HG03060 (cell line): ENCODE results near the gene INPP5A.

Source experiments
- ATAC-seq: cut with Tn5 transposase; IDR thresholded peaks from one replicate; pipeline ENCODE4 v1.9.1; 2021; ENCODE audit warnings: low read depth, moderate number of reproducible peaks; ENCODE audit not compliant: unreplicated experiment

Gene INPP5A

DNA sequence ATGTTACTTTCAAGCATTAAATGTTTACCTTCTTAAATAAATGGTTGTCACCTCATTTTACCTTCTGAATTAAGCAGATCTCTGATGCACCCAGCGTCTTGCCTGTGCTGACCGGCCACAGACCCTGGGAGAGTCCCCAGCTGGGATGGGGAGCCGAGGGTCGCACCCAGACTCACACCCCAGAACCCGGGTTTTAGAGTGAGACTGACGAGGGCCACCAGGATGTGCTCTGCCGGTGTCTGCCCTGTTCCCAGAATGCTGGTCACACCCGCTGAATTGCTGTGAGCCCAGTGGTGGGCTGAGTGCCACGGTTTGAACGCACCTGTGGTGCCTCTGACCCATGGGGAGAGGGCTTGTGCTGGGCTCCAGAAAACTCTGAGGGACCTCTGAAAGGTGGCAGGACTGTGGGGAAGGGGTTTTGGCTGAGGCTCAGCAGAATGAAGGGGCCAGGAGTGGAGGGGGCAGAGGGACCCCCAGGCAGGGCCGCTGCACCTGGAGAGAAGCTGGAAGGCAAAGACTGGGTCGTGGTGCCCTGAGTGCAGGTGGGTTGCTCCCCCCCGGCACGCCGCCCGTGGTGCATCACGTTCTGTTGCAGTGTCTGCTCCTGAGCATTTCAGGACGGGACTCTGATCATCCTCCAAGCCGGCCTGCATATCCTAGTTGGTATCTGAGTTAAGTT lies 39.2 kb downstream of the INPP5A start:
- ATAC-seq: no peak

DNA sequence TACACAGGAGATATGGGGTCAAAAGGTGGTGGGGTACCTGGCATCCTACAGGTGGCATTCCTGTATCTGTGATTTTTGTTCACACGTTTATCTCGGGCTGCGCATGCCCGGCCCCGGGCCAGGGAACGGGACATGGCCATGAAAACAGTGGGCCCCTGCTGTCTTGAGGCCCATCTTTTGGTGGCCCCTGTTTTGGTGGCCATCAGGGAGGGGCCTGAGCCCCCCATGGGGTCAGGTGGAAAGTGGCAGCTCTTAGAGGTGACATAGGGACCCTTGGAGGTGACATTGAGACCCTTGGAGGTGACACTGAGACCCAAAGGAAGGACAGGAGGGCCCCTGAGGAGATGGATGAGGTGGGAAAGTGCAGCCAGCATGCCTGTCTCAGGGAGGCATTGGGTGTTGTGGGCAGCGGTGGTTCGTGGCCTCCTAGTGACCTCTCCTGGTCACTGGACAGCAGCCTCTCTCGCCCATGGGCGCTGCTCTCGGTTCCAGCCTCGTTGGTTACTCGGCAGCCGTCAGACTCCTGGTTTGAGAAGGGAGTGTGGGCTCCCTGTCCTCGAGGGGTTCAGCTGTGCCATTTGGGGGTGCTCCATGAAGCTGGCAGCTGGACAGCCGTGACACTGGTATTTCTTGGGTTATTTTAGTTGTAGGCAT lies 39.9 kb downstream of the INPP5A start:
- no peak for ATAC-seq

DNA sequence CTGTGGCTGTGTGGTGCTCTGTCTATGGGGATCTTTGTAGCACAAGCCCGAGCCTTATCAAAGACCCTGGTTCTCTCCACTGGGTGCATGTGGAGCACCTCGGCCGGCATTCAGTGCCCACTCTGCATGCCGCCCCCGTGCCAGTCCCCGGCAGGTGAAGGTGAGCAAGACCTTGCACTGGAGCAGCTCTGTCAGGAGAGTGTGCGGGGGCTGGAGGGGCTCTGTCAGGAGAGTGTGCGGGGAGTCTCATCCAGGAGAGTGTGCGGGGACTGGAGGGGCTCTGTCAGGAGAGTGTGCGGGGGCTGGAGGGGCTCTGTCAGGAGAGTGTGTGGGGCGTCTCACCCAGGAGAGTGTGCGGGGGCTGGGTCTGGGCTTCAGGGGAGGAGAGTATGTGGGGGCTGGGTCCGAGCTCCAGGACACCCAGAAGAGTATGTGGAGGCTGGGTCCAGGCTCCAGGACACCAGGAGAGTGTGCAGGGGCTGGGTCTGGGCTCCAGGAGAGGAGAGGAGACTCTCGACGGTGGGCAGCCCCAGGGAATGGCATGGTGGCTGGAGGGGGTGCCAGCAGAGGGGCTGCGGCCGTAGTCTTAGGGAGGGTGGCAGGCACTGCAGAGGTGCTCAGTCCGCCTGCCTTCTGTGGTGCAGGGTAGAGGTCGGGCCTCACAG lies 40.8 kb downstream of the INPP5A start:
- no peak for ATAC-seq

DNA sequence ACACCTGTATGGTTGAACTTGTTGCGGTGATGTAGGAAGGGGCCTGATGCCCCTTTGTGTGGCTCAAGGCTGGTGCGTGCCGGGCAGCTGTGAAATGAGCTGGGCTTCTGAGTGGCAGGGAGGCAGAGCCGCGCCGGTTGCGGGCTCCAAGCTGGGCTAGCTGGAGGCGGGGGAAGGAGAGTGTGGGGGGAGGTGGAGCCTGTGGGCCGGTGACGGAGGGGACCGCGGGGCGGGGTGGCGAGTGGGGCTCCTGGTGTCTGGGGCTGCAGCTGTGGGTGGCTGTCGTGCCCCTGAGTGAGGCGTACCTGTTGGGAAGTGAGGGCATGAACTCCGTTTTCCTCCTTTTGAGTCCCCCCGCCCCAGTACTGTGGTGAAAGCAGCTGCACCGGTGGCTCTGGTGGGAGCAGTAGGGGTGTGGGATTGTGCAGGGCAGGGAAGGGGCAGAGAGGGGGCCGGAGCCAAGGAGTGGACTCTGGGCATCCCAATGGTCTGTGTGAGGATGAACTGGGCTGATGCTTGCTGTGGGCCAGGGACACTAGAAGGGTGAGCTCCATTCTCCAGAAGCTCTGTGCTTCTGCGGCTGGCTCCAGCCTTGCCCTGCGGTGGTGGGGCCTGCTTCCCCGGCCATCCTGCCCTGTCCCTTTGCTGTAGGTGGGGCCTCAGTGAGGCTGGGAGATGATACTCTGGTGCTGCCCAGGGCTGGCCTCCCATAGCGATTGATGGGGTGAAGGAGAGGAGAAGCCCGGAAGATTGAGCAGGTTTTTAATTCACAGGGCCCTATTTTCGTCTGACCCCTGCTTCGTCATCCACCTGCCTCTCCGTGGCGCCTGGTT lies 41.7 kb downstream of the INPP5A start:
- no peak for ATAC-seq

DNA sequence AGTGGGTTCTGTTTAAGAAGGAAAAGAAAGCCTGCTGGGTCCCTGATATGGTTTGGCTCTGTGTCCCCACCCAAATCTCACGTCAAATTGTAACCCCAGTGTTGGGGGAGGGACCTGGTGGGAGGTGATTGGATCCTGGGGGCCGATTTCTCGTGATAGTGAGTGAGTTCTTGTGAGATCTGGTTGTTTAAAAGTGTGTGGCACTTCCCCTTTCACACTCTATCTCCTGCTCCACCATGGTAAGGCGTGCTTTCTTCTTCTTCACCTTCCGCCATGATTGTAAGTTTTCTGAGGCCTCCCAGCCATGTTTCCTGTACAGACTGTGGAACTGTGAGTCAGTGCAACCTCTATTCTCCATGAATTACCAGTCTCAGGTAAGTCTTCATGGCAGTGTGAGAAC lies 42.6 kb downstream of the INPP5A start:
- ATAC-seq: no peak

DNA sequence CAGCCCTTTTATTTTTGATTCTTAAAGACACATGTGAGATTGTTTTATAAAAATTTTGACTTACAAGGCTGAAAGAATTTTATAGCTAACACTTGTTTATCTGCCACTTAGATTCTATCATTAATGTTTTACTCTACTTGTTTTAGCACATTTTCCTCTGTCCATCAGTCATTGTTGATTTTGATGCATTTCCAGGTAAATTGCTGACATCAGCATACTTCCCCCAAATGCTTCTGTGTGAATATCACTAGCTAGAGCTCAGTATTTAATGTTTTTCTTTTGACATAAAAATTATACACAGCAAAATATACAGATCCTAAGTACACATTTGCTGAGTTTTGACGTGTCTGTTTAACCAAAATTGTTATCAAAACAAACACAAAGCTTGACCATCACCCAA lies 43.0 kb downstream of the INPP5A start:
- no peak for ATAC-seq

DNA sequence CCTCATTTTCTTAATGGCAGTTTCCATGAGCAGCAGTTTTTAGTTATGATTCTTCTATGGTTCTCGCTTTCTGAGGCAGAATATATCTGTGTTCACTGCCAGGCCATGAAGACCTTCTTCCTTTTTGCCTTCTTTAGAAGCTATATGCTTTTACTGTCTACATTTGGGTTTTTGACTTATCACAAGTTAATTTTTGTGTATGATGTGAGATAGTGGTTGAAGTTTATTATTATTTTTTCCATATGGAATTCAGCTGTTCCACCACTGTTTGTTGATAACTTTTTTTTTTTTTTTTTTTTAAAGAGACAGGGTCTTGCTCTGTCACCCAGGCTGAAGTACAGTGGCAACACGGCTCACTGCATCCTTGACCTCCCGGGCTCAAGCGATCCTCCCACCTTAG lies 44.5 kb downstream of the INPP5A start:
- ATAC-seq: no peak

DNA sequence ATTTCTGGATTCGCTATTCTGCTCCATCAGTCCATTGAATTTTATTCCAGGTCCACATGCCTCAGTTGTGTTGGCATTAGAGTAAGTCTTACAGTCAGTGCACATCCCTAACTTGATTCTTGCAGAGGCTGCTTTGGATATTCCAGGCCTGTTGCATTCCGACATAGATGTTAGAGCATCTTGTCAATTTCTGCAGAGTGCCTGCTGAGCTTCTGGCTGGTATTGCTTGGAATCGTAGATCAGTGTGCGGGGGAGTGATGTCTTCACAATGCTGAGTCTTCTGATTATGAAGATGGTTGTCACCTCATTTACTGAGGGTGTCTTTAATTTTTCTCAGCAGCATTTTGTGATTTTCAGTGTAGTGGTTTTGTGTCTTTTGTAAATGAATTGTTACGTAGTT lies 45.2 kb downstream of the INPP5A start:
- ATAC-seq: no peak

DNA sequence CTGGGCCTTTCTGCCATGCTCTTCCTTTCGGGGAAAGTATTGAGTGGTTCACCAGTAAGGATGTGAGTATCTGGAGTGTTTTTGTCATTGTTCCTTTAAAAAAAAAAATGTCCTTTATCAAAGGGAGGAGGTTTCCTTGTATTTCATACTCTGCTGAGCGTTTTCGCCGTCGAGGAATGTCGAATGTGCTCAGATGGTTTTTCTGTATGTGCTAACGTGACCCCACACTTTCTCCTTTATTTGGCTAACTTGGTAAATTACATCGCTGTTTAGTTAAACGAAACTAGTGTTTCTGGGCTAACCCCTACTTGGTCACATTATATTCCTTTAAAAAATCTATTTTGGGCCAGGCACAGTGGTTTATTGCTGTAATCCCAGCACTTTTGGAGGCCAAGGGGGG lies 45.9 kb downstream of the INPP5A start:
- ATAC-seq: no peak

DNA sequence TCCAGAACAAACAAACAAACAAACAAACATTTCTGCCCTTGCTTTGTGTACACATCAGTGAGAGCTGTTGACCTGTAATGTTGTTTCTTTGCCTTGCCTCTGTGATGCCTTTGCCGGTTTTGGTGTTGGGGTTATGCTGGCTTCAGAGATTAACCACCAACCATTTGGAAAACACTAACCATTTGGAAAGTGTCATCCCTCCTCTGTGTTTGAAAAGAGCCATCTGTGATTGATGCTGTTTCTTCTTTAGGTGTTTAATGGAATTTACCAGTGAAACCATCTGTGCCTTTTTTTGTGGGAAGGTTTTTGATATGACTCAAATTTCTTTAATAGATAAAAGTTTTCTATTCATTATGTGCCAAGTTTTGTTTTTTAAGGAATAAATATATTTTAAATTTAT lies 46.5 kb downstream of the INPP5A start:
- no peak for ATAC-seq

DNA sequence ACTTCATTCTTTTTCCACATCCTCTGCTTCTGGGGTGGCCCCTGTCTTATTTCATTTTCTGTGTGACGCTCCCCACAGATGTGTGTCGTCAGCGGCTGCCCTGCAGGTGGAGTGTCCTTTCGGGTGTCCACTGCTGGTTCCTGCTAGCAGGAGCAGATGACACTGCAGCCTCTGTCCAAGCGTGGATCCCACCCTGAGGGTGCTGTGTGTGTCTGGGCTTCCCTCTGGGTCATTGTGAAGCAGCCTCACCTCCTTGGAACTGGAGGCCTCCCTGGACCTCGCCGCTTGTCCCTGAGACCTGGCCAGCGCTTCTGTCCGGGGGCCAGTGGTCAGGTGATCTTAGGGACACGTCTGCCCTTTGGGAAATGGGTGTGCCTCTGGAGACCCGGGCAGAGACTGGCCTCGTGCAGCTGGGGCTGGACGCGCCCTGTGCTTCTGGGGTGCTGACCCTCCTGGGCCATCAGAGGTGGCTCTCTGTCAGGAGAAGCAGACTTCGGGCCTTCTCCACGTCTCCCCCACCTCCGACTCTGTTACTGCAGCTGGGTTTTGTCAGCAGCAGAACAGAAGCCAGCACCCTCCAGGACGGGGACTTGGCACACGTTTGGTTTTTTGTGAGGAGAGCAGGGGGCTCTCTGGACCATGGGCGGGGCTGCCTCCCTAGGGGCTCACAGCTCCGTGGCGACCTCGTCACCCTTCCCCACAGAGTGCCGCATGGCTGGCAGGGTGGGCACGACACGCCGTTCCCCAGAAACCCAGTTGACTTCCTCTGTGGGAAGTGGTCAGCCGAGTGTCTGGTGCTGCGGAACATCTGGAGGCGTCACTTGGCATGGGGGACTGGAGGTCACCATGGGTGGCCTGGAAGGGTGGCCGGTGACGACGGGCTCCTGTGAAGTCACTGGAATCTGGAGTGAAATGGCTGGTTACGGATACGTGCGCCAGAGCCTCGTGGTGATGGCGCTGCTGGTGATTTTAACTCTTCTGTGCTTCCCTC lies 48.4 kb downstream of the INPP5A start:
- no peak for ATAC-seq

DNA sequence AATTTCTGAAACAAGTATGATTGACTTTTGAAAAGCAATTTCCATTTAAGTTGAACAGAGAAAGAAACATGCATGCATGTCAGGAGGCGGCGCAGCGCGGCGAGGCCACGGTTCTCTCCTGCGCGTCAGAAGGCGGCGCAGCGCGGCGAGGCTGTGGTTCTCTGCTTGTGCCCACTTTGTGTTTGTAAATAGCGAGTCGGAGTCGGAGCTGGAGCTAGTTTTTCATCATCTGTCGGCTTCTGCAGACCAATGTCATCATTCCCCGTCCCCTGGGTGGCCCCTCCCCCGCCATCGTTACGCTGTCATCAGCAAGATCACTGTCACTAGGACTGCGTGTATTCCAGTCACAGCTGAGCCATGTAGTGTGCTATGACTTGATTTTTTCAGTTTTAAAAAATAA lies 49.2 kb downstream of the INPP5A start:
- ATAC-seq: no peak

DNA sequence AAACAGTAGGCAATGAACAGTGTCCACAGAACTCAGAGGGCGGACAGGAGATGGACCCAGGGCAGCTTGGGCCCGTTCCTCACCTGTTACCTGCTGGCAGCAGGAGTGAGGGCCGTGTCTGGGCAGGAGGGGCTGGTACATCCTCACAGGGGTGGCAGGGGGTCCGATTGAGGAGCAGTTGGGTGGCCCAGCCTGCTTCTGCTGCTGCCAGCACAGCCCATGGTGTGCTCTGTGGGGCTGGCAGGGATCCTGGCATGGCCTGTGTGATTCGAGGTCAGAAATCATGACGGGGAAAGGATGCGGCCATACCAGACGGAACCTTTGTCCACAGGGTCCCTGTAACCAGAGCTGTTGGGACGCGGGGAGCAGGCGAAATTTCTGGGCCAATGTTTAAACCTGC lies 49.6 kb downstream of the INPP5A start:
- no peak for ATAC-seq

DNA sequence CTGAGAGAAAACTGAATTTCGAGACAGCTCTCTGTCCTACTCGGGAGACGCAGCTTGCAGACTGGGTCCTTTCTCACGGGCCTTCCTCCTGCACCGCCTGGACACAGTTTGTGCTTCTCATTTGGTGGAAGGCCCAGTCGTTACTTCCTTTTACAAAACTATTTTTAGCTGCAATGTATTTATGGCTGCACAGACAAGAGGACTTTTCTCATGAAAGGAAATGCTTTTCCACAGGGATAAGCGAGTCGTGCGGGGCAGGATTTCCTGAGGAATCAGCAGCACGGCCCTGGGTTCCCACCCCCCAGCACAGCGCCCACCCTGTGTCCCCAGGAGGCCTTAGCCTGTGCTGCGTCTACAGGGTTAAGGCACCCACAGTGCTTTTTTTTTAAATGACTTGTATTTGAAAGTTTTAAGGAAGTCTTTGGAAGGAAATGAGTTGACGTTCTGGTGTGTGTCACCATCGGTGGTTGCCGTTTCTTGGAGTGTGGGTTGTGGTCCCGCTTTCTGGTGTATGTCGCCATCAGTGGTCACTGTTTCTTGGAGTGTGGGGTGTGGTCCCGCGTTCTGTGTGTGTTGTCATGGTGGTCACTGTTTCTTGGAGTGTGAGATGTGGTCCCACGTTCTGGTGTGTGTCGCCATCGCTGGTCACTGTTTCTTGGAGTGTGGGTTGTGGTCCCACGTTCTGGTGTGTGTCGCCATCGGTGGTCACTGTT lies 50.9 kb downstream of the INPP5A start:
- no peak for ATAC-seq

DNA sequence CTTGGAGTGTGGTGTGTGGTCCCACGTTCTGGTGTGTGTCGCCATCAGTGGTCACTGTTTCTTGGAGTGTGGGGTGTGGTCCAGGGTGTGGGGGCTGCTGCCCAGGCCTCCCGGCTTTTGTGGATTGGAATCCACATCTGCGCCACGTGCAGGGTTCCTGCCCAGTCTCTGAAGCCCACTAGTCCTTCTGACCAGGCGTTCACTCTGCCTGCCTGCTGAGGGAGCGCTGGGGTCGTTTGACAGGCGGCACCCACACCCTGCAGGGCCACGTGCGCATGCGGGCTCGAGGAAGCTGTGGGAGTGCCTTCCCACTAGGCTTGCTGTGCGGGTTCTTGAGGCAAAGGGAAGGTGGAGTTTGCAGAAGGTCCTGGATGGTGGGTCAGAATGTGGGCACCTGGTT lies 51.4 kb downstream of the INPP5A start:
- no peak for ATAC-seq

DNA sequence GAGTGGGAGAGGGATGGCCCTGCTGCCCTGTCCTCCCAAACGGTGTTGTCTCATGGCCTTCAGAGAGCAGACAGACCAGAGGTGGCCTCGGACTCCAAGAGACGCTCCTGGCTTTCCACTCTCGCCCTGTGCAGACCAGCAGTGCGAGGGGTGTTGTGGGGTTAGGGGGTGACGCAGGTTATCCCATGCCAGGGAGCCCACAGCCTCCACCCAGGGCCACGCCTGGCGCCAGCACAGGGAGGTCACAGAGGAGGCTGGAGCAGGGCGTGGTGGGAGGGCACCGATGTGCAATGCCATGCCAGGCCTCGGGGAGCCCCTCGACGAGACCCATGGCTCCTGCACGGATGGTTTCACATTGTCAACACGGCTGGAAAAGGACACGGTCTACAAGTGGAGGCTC lies 52.1 kb downstream of the INPP5A start:
- no peak for ATAC-seq

DNA sequence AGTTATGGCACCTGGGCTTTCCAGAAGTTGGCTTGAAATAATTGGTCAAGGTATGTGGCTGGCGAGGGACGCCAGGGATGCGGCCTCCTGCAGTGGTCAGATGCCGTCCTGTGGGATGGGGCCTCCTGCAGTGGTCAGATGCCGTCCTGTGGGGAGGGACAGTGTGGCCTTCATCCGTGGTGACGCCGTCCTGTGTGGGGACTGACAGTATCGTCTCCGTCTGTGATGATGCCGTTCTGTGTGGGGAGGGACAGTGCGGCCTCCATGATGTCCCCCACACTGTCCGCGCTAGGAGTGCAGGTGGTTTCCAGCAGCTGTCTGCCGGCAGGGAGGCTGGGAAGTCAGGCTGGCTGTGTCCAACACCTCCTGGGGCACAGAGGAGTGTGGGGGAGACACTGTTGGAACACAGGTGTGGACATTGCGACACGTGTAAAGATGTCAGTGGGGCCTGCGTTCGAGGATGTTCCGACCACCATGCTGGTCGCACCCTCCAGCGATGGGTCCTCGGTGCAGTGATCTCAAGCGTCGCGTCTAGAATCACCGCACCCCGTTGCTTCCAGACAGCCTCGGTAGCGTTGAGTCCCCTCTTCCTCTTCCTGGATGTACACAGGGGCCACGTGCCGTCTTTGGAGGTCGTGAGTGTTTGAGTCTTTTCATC lies 52.6 kb downstream of the INPP5A start:
- ATAC-seq: no peak

DNA sequence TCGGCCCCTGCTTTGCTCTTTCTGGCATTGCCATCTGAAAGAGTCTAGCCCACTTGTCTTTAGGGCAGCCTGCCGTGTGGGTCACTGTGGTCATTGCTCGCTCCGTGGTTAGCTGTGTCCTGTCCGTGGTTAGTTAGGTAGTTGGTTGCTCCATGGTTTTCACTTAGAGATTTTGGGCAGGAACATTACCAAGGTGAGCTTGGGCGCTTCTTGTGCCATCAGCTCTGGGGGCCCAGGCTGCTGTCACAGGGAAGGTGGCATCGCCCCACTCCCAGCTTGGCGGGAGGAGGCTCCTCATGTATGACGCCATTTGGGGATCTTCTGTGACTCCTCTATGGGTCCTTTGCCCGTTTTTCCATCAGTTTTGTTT lies 53.1 kb downstream of the INPP5A start:
- no peak for ATAC-seq
